ENCODE data around the gene HRG. TPM values are rescaled to one million over a fixed set of nuclear protein-coding genes. Genes with fewer than 3 reads are reported as not detected.
"Not testable (repeated sequence)": the region's sequence is repeated elsewhere in the genome, so short reads cannot be mapped to it uniquely, and the experiment has no call there.

Gene HRG
- total and polyA plus RNA-seq, 2 donors (not counting 1 experiment from before 2014, with no cell fraction given): not detected

DNA sequence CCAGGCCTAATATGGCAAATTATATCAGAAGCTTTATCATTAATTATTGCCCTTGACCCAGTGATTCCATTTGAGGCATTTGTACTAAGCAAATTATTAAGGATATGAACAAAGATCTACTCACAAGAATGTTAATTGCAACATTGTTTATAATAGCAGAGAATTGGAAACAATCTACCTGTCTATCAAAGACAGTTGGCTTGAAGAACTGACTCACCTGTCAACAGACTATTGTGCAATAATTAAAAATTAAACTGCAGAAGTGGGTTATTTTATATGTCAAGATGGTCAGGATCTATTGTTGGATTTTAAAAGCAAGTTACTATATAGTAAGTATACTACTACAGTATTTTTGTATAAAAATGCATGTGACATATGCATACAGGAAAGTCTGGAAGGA, 32.3 kb upstream of the HRG start:
- CTCF ChIA-PET: interaction anchor here (4.3 kb wide), 1 partner anchor 18 kb away, joined by 38 read pairs; no protein-coding TSS in a partner anchor
- H3K79me2 ChIP-seq (ENCODE audit: control insufficient read depth, insufficient read depth, low read length): no peaks in the 10 kb centered on the region
- H3K4me3 ChIP-seq (ENCODE audit: control extremely low read depth in 1 of 5, extremely low read depth in 1 of 5, insufficient read depth in 1 of 5, low read depth in 2 of 5, low read length in 4 of 5): no peak overlapping the region
- no peaks in the 10 kb centered on the region for H4K20me1 ChIP-seq (ENCODE audit: control insufficient read depth, insufficient read depth, low read length, poor library complexity, severe bottlenecking)
- intact Hi-C loops (cut with micrococcal nuclease): no loop called here
- no peak for ATAC-seq (ENCODE audit: low read depth)
- no peaks in the 10 kb centered on the region for H3K9me3 ChIP-seq (ENCODE audit: control extremely low read depth in 1 of 3, control insufficient read depth in 2 of 3, insufficient read depth in 1 of 3, low read length in 2 of 3)
- Mint-ChIP-seq H3K4me3 (no peak overlapping the region), H3K9me3 (ENCODE audit: insufficient read depth) (no peaks in the 10 kb centered on the region), H3K27me3 (peaks cover 12% of the 10 kb centered on the region), H3K27ac (no peak overlapping the region), H3K4me1 (no peaks in the 10 kb centered on the region)
- peaks cover 0 to 8% (median 0%) of the 10 kb centered on the region in 4 experiments for H3K27me3 ChIP-seq (replicated peaks in 1 of 4; ENCODE audit: control extremely low read depth in 1 of 4, control insufficient read depth in 3 of 4, insufficient read depth in 4 of 4, low read length in 3 of 4)
- no peak overlapping the region for H2AFZ ChIP-seq (ENCODE audit: insufficient read depth, low read depth, low read length, poor library complexity, severe bottlenecking)
- H3K27ac ChIP-seq (ENCODE audit: low read length in 2 of 2): no peak overlapping the region
- H3K4me1 ChIP-seq (ENCODE audit: control insufficient read depth in 2 of 2, insufficient read depth in 2 of 2, low read length in 2 of 2): no peaks in the 10 kb centered on the region
- TF ChIP-seq, protein P1, sequence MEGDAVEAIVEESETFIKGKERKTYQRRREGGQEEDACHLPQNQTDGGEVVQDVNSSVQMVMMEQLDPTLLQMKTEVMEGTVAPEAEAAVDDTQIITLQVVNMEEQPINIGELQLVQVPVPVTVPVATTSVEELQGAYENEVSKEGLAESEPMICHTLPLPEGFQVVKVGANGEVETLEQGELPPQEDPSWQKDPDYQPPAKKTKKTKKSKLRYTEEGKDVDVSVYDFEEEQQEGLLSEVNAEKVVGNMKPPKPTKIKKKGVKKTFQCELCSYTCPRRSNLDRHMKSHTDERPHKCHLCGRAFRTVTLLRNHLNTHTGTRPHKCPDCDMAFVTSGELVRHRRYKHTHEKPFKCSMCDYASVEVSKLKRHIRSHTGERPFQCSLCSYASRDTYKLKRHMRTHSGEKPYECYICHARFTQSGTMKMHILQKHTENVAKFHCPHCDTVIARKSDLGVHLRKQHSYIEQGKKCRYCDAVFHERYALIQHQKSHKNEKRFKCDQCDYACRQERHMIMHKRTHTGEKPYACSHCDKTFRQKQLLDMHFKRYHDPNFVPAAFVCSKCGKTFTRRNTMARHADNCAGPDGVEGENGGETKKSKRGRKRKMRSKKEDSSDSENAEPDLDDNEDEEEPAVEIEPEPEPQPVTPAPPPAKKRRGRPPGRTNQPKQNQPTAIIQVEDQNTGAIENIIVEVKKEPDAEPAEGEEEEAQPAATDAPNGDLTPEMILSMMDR (IDR thresholded peaks at IDR 0.05): no peak
- TF ChIP-seq EZH2 (IDR thresholded peaks at IDR 0.05; ENCODE audit: borderline replicate concordance, insufficient read depth, low read depth, low read length, poor library complexity, severe bottlenecking): no peak
- no peaks in the 10 kb centered on the region for H3K36me3 ChIP-seq (replicated peaks in 1 of 2; ENCODE audit: control extremely low read depth in 1 of 2, control insufficient read depth in 1 of 2, extremely low read depth in 1 of 2, insufficient read depth in 2 of 2, low read length in 1 of 2)
- H3K9ac ChIP-seq (ENCODE audit: low read length): no peak overlapping the region
- POLR2A ChIA-PET: no interaction called here
- DNase-seq: no peak
- no peak overlapping the region for H3K4me2 ChIP-seq (replicated peaks; ENCODE audit: low read depth, low read length, poor library complexity, severe bottlenecking)

DNA sequence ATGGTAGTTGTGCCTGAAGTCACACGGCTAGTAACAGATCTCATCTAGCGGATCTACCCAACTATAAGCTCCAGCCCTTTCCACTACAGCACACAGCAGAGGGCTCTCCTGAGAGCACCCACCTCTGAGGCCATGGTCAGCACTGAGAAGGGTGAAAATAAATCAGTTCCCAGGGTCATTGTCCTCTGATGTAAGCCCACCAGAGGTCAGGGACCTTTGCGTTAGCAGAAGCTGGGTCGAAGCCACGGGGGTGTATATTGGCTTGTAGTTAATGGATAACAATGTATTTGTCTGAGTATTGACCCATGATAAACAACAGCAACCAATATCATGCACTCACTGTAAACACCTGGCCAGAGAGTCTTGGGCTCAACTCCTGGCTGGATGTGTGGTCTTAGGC, 31.6 kb upstream of the HRG start:
- H3K9me3 Mint-ChIP-seq (ENCODE audit: insufficient read depth); H3K4me1 Mint-ChIP-seq; H2AFZ ChIP-seq (ENCODE audit: insufficient read depth, low read depth, low read length, poor library complexity, severe bottlenecking); H3K4me3 Mint-ChIP-seq; H4K20me1 ChIP-seq (ENCODE audit: control insufficient read depth, insufficient read depth, low read length, poor library complexity, severe bottlenecking); H3K9ac ChIP-seq (ENCODE audit: low read length); H3K4me1 ChIP-seq (ENCODE audit: control insufficient read depth in 2 of 2, insufficient read depth in 2 of 2, low read length in 2 of 2); ATAC-seq (ENCODE audit: low read depth); H3K4me2 ChIP-seq (replicated peaks; ENCODE audit: low read depth, low read length, poor library complexity, severe bottlenecking); H3K9me3 ChIP-seq (ENCODE audit: control extremely low read depth in 1 of 3, control insufficient read depth in 2 of 3, insufficient read depth in 1 of 3, low read length in 2 of 3); H3K36me3 ChIP-seq (replicated peaks in 1 of 2; ENCODE audit: control extremely low read depth in 1 of 2, control insufficient read depth in 1 of 2, extremely low read depth in 1 of 2, insufficient read depth in 2 of 2, low read length in 1 of 2); DNase-seq; H3K4me3 ChIP-seq (ENCODE audit: control extremely low read depth in 1 of 5, extremely low read depth in 1 of 5, insufficient read depth in 1 of 5, low read depth in 2 of 5, low read length in 4 of 5); H3K27ac Mint-ChIP-seq; H3K27ac ChIP-seq (ENCODE audit: low read length in 2 of 2); H3K79me2 ChIP-seq (ENCODE audit: control insufficient read depth, insufficient read depth, low read length); POLR2A ChIA-PET; intact Hi-C loops (cut with micrococcal nuclease); CTCF ChIA-PET: not testable (repeated sequence)
- H3K27me3 Mint-ChIP-seq: peaks cover 11% of the 10 kb centered on the region
- peaks cover 0 to 11% (median 0%) of the 10 kb centered on the region in 4 experiments for H3K27me3 ChIP-seq (replicated peaks in 1 of 4; ENCODE audit: control extremely low read depth in 1 of 4, control insufficient read depth in 3 of 4, insufficient read depth in 4 of 4, low read length in 3 of 4)
- no CpG with 5 or more reads among the region's 5 CpGs for WGBS (ENCODE audit: insufficient coverage)
